ENCODE measurements around the gene BHMT2. TPM values are rescaled to one million over a fixed set of nuclear protein-coding genes. Genes with fewer than 3 reads are reported as not detected.

Gene BHMT2
- polyA plus RNA-seq, 1 of the 3 experiments (the other 2 are of a cell fraction), result not detected

- Histone ChIP-seq H3K9me2 (no peaks in the 10 kb centered on the region), H3K4me2 (no peak overlapping the region), H3K36me3 (replicated peaks in 1 of 2; ENCODE audit: control insufficient read depth in 1 of 2, insufficient read depth in 2 of 2, low read length in 1 of 2) (no peaks in the 10 kb centered on the region), H3K4me3 (ENCODE audit: low read depth in 2 of 2, low read length in 1 of 2) (no peak overlapping the region), H2AFZ (ENCODE audit: low read depth) (no peak overlapping the region), H3K27ac (ENCODE audit: low read depth in 2 of 2, low read length in 1 of 2) (no peak overlapping the region), H3K9ac (no peak overlapping the region), H3K79me2 (ENCODE audit: insufficient read depth) (no peaks in the 10 kb centered on the region), H3K27me3 (ENCODE audit: insufficient read depth) (no peaks in the 10 kb centered on the region), H3K4me1 (ENCODE audit: control insufficient read depth in 1 of 2, insufficient read depth in 2 of 2, low read depth in 1 of 2, low read length in 1 of 2) (peaks cover 0 to 4% of the 10 kb centered on the region in 2 experiments; a peak in 1 of 4 replicates), H4K20me1 (ENCODE audit: insufficient read depth) (no peaks in the 10 kb centered on the region), H3F3A (replicated peaks; ENCODE audit: insufficient read depth) (no peaks in the 10 kb centered on the region), H3K9me3 (no peaks in the 10 kb centered on the region)
- CTCF ChIA-PET, result no interaction called here
- POLR2A ChIA-PET, result no interaction called here
- no peak for DNase-seq
- WGBS (ENCODE audit: low lambda C conversion rate), result 90% methylated on average over 5 of the region's 5 CpGs
- TF ChIP-seq FOXJ3 (CRISPR knock-in tag; IDR thresholded peaks at IDR 0.05) (no peak), SMC3 (IDR thresholded peaks at IDR 0.05; ENCODE audit: low read depth, low read length) (no peak), CTCF (IDR thresholded peaks at IDR 0.05) (no peak), EP300 (IDR thresholded peaks at IDR 0.05; ENCODE audit: borderline replicate concordance in 1 of 2, low read depth in 1 of 2, low read length in 1 of 2) (no peak), FOXM1 (IDR thresholded peaks at IDR 0.05; ENCODE audit: low read depth) (no peak), RCOR1 (IDR thresholded peaks at IDR 0.05; ENCODE audit: low read length) (no peak), ZBTB33 (IDR thresholded peaks at IDR 0.05; ENCODE audit: borderline replicate concordance, low read depth) (no peak), MEF2A (IDR thresholded peaks at IDR 0.05; ENCODE audit: borderline replicate concordance, low read depth) (no peak), YY1 (IDR thresholded peaks at IDR 0.05; ENCODE audit: low read depth) (no peak), FOSL2 (IDR thresholded peaks at IDR 0.05; ENCODE audit: borderline replicate concordance, low read depth) (no peak), RAD21 (IDR thresholded peaks at IDR 0.05; ENCODE audit: low read length) (no peak), RFX5 (IDR thresholded peaks at IDR 0.05; ENCODE audit: low read length) (no peak), USF1 (IDR thresholded peaks at IDR 0.05; ENCODE audit: borderline replicate concordance, low read depth) (no peak), EZH2phosphoT487 (IDR thresholded peaks at IDR 0.05; ENCODE audit: borderline replicate concordance, low read depth) (no peak), USF2 (IDR thresholded peaks at IDR 0.05; ENCODE audit: borderline replicate concordance, low read depth, low read length) (no peak), REST (IDR thresholded peaks at IDR 0.05; ENCODE audit: low read depth, low read length) (no peak), JUND (IDR thresholded peaks at IDR 0.05) (no peak), RXRA (IDR thresholded peaks at IDR 0.05; ENCODE audit: borderline replicate concordance, low read depth) (no peak)
These were observed 43.1 kb downstream of the BHMT2 start for GRCh38 chr5:79112703-79113058.

Data from SK-N-SH (cell line).